B cell (primary cell): Measurements from ENCODE around the gene AHDC1.
"Not testable (repeated sequence)": the region's sequence is repeated elsewhere in the genome, so short reads cannot be mapped to it uniquely, and the experiment has no call there.

Experiments
- EZH2 ChIP-seq: IDR thresholded peaks from 2 replicates; pipeline ENCODE4 v1.6.1; 2012; ENCODE audit warnings: borderline replicate concordance, low read depth, mild to moderate bottlenecking, moderate library complexity, low read length; ENCODE audit not compliant: insufficient read depth, poor library complexity, severe bottlenecking
- TF ChIP-seq, protein P1 (sequence below): fragments of 200-600 bp; IDR thresholded peaks from one replicate; pipeline ENCODE4 v1.8.0; 2022; ENCODE audit warnings: antibody characterized with exemption, mild to moderate bottlenecking

DNA sequence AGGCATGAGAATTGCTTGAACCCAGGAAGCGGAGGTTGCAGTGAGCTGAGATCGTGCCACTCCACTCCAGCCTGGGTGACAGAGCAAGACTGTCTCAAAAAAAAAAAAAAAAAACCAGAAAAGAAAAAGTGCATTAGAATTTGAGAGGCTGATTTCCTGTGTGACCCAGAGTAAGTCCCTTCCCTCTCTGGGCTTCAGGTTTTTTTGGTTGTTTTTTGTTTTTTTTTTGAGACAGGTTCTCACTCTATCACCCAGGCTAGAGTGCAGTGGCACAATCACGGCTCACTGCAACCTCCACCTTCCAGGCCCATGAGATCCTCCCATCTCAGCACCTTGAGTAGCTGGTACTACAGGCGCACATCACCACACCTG lies 65.7 kb downstream of the AHDC1 start:
- TF ChIP-seq, protein P1, sequence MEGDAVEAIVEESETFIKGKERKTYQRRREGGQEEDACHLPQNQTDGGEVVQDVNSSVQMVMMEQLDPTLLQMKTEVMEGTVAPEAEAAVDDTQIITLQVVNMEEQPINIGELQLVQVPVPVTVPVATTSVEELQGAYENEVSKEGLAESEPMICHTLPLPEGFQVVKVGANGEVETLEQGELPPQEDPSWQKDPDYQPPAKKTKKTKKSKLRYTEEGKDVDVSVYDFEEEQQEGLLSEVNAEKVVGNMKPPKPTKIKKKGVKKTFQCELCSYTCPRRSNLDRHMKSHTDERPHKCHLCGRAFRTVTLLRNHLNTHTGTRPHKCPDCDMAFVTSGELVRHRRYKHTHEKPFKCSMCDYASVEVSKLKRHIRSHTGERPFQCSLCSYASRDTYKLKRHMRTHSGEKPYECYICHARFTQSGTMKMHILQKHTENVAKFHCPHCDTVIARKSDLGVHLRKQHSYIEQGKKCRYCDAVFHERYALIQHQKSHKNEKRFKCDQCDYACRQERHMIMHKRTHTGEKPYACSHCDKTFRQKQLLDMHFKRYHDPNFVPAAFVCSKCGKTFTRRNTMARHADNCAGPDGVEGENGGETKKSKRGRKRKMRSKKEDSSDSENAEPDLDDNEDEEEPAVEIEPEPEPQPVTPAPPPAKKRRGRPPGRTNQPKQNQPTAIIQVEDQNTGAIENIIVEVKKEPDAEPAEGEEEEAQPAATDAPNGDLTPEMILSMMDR, result not testable (repeated sequence)
- not testable (repeated sequence) for TF ChIP-seq EZH2
